Measurements from ENCODE around the gene WNK1. TPM values are rescaled to one million over a fixed set of nuclear protein-coding genes. Genes with fewer than 3 reads are reported as not detected.

WNK1 gene
- total and polyA plus RNA-seq, 2 experiments from 2014 or later, result 41.5 to 47.2 TPM

GRCh38 chr12:826331-826730 is 74.0 kb downstream of the WNK1 start:
- H3K4me1 ChIP-seq (ENCODE audit: insufficient read depth), result no peaks in the 10 kb centered on the region
- H3K4me2 ChIP-seq (ENCODE audit: unreplicated experiment), result no peak overlapping the region
- no peak overlapping the region for H3K4me3 ChIP-seq
- 96 to 100% methylated on average over 1 of the region's 1 CpG for WGBS, 2 experiments (ENCODE audit: low coverage in 1 of 2, low lambda C conversion rate in 2 of 2, missing lambda C conversion rate in 2 of 2)
- H3K9me2 ChIP-seq (ENCODE audit: insufficient read depth), result no peaks in the 10 kb centered on the region
- no peak for TF ChIP-seq EZH2 (IDR thresholded peaks at IDR 0.05; ENCODE audit: insufficient read depth, poor library complexity, severe bottlenecking)
- TF ChIP-seq EZH2phosphoT487 (IDR thresholded peaks at IDR 0.05; ENCODE audit: insufficient read depth, low read depth), result no peak
- in situ Hi-C loops (cut with MboI), result no loop called here
- H4K20me1 ChIP-seq (ENCODE audit: insufficient read depth), result no peaks in the 10 kb centered on the region
- no peak overlapping the region for H3K9ac ChIP-seq
- no peak for DNase-seq
- no peaks in the 10 kb centered on the region for H3K9me3 ChIP-seq (ENCODE audit: low read depth)
- peaks cover 100% of the 10 kb centered on the region for H3K79me2 ChIP-seq (ENCODE audit: insufficient read depth)
- no peaks in the 10 kb centered on the region for H3K27me3 ChIP-seq (replicated peaks; ENCODE audit: insufficient read depth)
- no peak overlapping the region for H2AFZ ChIP-seq
- H3K27ac ChIP-seq, result no peak overlapping the region
- no peaks in the 10 kb centered on the region for H3F3A ChIP-seq (ENCODE audit: insufficient read depth)
- H3K36me3 ChIP-seq (ENCODE audit: low read depth), result peaks cover 40% of the 10 kb centered on the region

GRCh38 chr12:828726-829395 is 76.5 kb downstream of the WNK1 start:
- Histone ChIP-seq H3K36me3 (ENCODE audit: low read depth) (peaks cover 32% of the 10 kb centered on the region), H3K9ac (no peak overlapping the region), H3K9me3 (ENCODE audit: low read depth) (no peaks in the 10 kb centered on the region), H2AFZ (no peak overlapping the region), H3K79me2 (ENCODE audit: insufficient read depth) (peaks cover 99% of the 10 kb centered on the region), H3K27me3 (replicated peaks; ENCODE audit: insufficient read depth) (no peaks in the 10 kb centered on the region), H4K20me1 (ENCODE audit: insufficient read depth) (no peaks in the 10 kb centered on the region), H3K4me3 (no peak overlapping the region), H3K4me2 (ENCODE audit: unreplicated experiment) (no peak overlapping the region), H3K27ac (no peak overlapping the region), H3K9me2 (ENCODE audit: insufficient read depth) (no peaks in the 10 kb centered on the region), H3K4me1 (ENCODE audit: insufficient read depth) (no peaks in the 10 kb centered on the region), H3F3A (ENCODE audit: insufficient read depth) (no peaks in the 10 kb centered on the region)
- no peak for DNase-seq
- in situ Hi-C loops (cut with MboI), result no loop called here
- TF ChIP-seq EZH2phosphoT487 (IDR thresholded peaks at IDR 0.05; ENCODE audit: insufficient read depth, low read depth), result no peak
- TF ChIP-seq EZH2 (IDR thresholded peaks at IDR 0.05; ENCODE audit: insufficient read depth, poor library complexity, severe bottlenecking), result no peak

GRCh38 chr12:830111-830867 is 77.9 kb downstream of the WNK1 start:
- H3K4me3 ChIP-seq, result no peak overlapping the region
- 99 to 100% methylated on average over 4 of the region's 4 CpGs for WGBS, 2 experiments (ENCODE audit: low coverage in 1 of 2, low lambda C conversion rate in 2 of 2, missing lambda C conversion rate in 2 of 2)
- no peaks in the 10 kb centered on the region for H3K4me1 ChIP-seq (ENCODE audit: insufficient read depth)
- no peak overlapping the region for H3K9ac ChIP-seq
- TF ChIP-seq EZH2phosphoT487 (IDR thresholded peaks at IDR 0.05; ENCODE audit: insufficient read depth, low read depth), result no peak
- no peak for TF ChIP-seq EZH2 (IDR thresholded peaks at IDR 0.05; ENCODE audit: insufficient read depth, poor library complexity, severe bottlenecking)
- H3K36me3 ChIP-seq (ENCODE audit: low read depth), result peaks cover 40% of the 10 kb centered on the region
- in situ Hi-C loops (cut with MboI), result no loop called here
- H3K4me2 ChIP-seq (ENCODE audit: unreplicated experiment), result no peak overlapping the region
- H3K9me3 ChIP-seq (ENCODE audit: low read depth), result no peaks in the 10 kb centered on the region
- no peaks in the 10 kb centered on the region for H3K9me2 ChIP-seq (ENCODE audit: insufficient read depth)
- H3K27ac ChIP-seq, result no peak overlapping the region
- no peaks in the 10 kb centered on the region for H4K20me1 ChIP-seq (ENCODE audit: insufficient read depth)
- no peaks in the 10 kb centered on the region for H3F3A ChIP-seq (ENCODE audit: insufficient read depth)
- H3K79me2 ChIP-seq (ENCODE audit: insufficient read depth), result peaks cover 99% of the 10 kb centered on the region
- no peaks in the 10 kb centered on the region for H3K27me3 ChIP-seq (replicated peaks; ENCODE audit: insufficient read depth)
- DNase-seq, result no peak
- no peak overlapping the region for H2AFZ ChIP-seq

- Histone ChIP-seq H4K20me1 (ENCODE audit: insufficient read depth) (no peaks in the 10 kb centered on the region), H2AFZ (no peak overlapping the region), H3F3A (ENCODE audit: insufficient read depth) (peaks cover 14% of the 10 kb centered on the region), H3K4me3 (no peak overlapping the region), H3K36me3 (ENCODE audit: low read depth) (peaks cover 9% of the 10 kb centered on the region), H3K79me2 (ENCODE audit: insufficient read depth) (peaks cover 94% of the 10 kb centered on the region), H3K9ac (no peak overlapping the region), H3K9me2 (ENCODE audit: insufficient read depth) (no peaks in the 10 kb centered on the region), H3K9me3 (ENCODE audit: low read depth) (no peaks in the 10 kb centered on the region), H3K27me3 (replicated peaks; ENCODE audit: insufficient read depth) (no peaks in the 10 kb centered on the region), H3K27ac (no peak overlapping the region), H3K4me2 (ENCODE audit: unreplicated experiment) (no peak overlapping the region), H3K4me1 (ENCODE audit: insufficient read depth) (peaks cover 5% of the 10 kb centered on the region; the same call in 1 of the 2 replicates)
- WGBS, 2 experiments (ENCODE audit: low coverage in 1 of 2, low lambda C conversion rate in 2 of 2, missing lambda C conversion rate in 2 of 2), result 98 to 99% methylated on average over 3 of the region's 3 CpGs
- no peak for DNase-seq
- in situ Hi-C loops (cut with MboI), result no loop called here
- TF ChIP-seq EZH2 (IDR thresholded peaks at IDR 0.05; ENCODE audit: insufficient read depth, poor library complexity, severe bottlenecking) (no peak), EZH2phosphoT487 (IDR thresholded peaks at IDR 0.05; ENCODE audit: insufficient read depth, low read depth) (no peak)
Measured at GRCh38 chr12:835754-836518, 83.6 kb downstream of the WNK1 start.
